ENCODE data around the gene ANKRD30A. TPM values are rescaled to one million over a fixed set of nuclear protein-coding genes. Genes with fewer than 3 reads are reported as not detected.
A peak's percentile ranks its signal among the peaks of the same experiment; 100 is the strongest.
"Not testable (repeated sequence)": the region's sequence is repeated elsewhere in the genome, so short reads cannot be mapped to it uniquely, and the experiment has no call there.

The ANKRD30A gene
- total RNA-seq, 2 donors from 2014 or later, result not detected

DNA sequence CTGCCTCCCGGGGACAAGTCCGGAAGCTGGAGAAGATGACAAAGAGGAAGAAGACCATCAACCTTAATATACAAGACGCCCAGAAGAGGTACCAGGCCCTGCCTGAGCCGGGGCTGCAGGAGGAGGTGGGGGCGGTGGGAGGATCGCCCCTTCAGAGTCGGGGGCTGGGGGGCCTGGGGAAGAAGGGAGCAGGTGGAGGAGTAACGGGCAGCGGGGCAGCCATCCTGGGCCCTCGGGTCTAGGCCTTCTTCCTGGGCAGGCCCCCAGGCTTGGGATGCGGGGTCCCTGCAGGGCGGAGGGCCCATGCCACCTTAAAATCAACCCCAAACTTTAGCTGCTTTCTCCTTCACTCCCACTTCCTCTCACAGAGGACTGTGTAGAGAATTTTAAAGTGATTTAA, 523 bp downstream of the ANKRD30A start:
- no peak for DNase-seq
- no peak overlapping the region for H3K4me3 Mint-ChIP-seq
- Histone ChIP-seq H3K9ac (ENCODE audit: extremely low read depth, low read length, poor library complexity, severe bottlenecking) (no peak overlapping the region), H3K36me3 (ENCODE audit: control insufficient read depth, insufficient read depth, low read length) (no peaks in the 10 kb centered on the region), H3K27ac (ENCODE audit: low read depth, low read length) (no peak overlapping the region), H3K4me1 (ENCODE audit: control insufficient read depth, insufficient read depth, low read length) (no peaks in the 10 kb centered on the region), H3K27me3 (ENCODE audit: control insufficient read depth, insufficient read depth, low read length, poor library complexity, severe bottlenecking) (no peaks in the 10 kb centered on the region), H3K9me3 (ENCODE audit: control insufficient read depth, low read length) (peaks cover 30% of the 10 kb centered on the region), H3K4me3 (ENCODE audit: low read length) (no peak overlapping the region)
- TF ChIP-seq, protein P1, sequence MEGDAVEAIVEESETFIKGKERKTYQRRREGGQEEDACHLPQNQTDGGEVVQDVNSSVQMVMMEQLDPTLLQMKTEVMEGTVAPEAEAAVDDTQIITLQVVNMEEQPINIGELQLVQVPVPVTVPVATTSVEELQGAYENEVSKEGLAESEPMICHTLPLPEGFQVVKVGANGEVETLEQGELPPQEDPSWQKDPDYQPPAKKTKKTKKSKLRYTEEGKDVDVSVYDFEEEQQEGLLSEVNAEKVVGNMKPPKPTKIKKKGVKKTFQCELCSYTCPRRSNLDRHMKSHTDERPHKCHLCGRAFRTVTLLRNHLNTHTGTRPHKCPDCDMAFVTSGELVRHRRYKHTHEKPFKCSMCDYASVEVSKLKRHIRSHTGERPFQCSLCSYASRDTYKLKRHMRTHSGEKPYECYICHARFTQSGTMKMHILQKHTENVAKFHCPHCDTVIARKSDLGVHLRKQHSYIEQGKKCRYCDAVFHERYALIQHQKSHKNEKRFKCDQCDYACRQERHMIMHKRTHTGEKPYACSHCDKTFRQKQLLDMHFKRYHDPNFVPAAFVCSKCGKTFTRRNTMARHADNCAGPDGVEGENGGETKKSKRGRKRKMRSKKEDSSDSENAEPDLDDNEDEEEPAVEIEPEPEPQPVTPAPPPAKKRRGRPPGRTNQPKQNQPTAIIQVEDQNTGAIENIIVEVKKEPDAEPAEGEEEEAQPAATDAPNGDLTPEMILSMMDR (conservative IDR thresholded peaks at IDR 0.05), result no peak
- H3K27me3 Mint-ChIP-seq (ENCODE audit: insufficient read depth), result no peaks in the 10 kb centered on the region
- H3K27ac Mint-ChIP-seq, result no peak overlapping the region
- no peaks in the 10 kb centered on the region for H3K4me1 Mint-ChIP-seq
- H3K9me3 Mint-ChIP-seq, result peaks cover 67% of the 10 kb centered on the region
- no peaks in the 10 kb centered on the region for H3K36me3 Mint-ChIP-seq (ENCODE audit: low read depth)
- WGBS, 2 experiments (ENCODE audit: insufficient coverage in 1 of 2, insufficient read length in 1 of 2), result 88% methylated on average over 12 of the region's 12 CpGs; no CpG with 5 or more reads in 1 of the 2 experiments

DNA sequence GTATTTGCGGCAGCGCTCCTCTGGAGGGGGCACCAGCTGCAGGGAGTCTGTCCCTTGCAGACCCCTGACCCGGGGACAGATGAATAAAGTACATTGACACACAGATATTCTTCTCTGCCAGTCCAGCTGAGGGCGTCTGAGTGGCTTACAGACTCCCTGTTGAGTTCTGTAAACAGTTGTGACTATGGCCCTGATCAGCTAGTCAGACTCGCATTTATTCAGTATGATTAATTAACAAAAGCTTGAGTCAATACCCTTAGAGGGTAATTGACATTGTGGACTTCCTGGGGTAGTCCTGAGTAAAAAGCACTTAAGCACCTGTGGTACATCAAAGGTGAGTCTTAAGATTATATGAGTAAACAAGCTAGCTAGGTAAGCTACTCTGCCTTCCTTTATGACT, 21.0 kb downstream of the ANKRD30A start:
- H3K4me1 ChIP-seq (ENCODE audit: control insufficient read depth, insufficient read depth, low read length), result no peaks in the 10 kb centered on the region
- H3K27me3 ChIP-seq (ENCODE audit: control insufficient read depth, insufficient read depth, low read length, poor library complexity, severe bottlenecking), result no peaks in the 10 kb centered on the region
- WGBS, 2 experiments (ENCODE audit: insufficient coverage in 1 of 2, insufficient read length in 1 of 2), result 33 to 60% methylated on average over 1 to 5 of the region's 5 CpGs
- peaks cover 77% of the 10 kb centered on the region for H3K9me3 Mint-ChIP-seq
- no peak overlapping the region for H3K4me3 Mint-ChIP-seq
- no peak overlapping the region for H3K9ac ChIP-seq (ENCODE audit: extremely low read depth, low read length, poor library complexity, severe bottlenecking)
- H3K27ac ChIP-seq (ENCODE audit: low read depth, low read length), result no peak overlapping the region
- TF ChIP-seq, protein P1 (conservative IDR thresholded peaks at IDR 0.05), result no peak
- H3K27me3 Mint-ChIP-seq (ENCODE audit: insufficient read depth), result no peaks in the 10 kb centered on the region
- DNase-seq, result no peak
- no peaks in the 10 kb centered on the region for H3K4me1 Mint-ChIP-seq
- H3K36me3 Mint-ChIP-seq (ENCODE audit: low read depth), result no peaks in the 10 kb centered on the region
- no peaks in the 10 kb centered on the region for H3K36me3 ChIP-seq (ENCODE audit: control insufficient read depth, insufficient read depth, low read length)
- H3K9me3 ChIP-seq (ENCODE audit: control insufficient read depth, low read length), result peaks cover 83% of the 10 kb centered on the region
- H3K4me3 ChIP-seq (ENCODE audit: low read length), result no peak overlapping the region
- no peak overlapping the region for H3K27ac Mint-ChIP-seq

DNA sequence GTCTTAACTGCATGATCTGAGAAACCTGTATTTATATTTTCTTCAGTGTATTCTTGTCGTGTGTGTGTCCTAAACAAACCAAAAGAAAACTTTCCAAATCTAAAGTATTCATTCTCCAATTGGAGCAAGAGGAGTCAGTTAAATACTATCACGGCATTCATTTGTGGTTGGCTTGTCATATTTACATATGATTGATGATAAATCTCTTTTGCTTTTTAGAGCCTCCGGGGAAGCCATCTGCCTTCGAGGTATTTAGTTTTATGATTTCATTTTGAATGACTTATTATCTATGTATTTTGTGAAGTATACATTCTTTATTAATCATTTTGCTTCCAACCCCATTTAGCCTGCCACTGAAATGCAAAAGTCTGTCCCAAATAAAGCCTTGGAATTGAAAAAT, 37.0 kb downstream of the ANKRD30A start:
- H3K36me3 ChIP-seq (ENCODE audit: control insufficient read depth, insufficient read depth, low read length); H3K27ac Mint-ChIP-seq; H3K27me3 Mint-ChIP-seq (ENCODE audit: insufficient read depth); H3K27ac ChIP-seq (ENCODE audit: low read depth, low read length); H3K4me3 ChIP-seq (ENCODE audit: low read length); H3K4me1 Mint-ChIP-seq; H3K36me3 Mint-ChIP-seq (ENCODE audit: low read depth); H3K27me3 ChIP-seq (ENCODE audit: control insufficient read depth, insufficient read depth, low read length, poor library complexity, severe bottlenecking); DNase-seq; H3K4me3 Mint-ChIP-seq; H3K4me1 ChIP-seq (ENCODE audit: control insufficient read depth, insufficient read depth, low read length); H3K9ac ChIP-seq (ENCODE audit: extremely low read depth, low read length, poor library complexity, severe bottlenecking): not testable (repeated sequence)
- 89 to 100% methylated on average over 1 to 2 of the region's 4 CpGs for WGBS, 2 experiments (ENCODE audit: insufficient coverage in 1 of 2, insufficient read length in 1 of 2)
- peaks cover 53% of the 10 kb centered on the region for H3K9me3 Mint-ChIP-seq
- H3K9me3 ChIP-seq (ENCODE audit: control insufficient read depth, low read length), result peaks cover 30% of the 10 kb centered on the region

DNA sequence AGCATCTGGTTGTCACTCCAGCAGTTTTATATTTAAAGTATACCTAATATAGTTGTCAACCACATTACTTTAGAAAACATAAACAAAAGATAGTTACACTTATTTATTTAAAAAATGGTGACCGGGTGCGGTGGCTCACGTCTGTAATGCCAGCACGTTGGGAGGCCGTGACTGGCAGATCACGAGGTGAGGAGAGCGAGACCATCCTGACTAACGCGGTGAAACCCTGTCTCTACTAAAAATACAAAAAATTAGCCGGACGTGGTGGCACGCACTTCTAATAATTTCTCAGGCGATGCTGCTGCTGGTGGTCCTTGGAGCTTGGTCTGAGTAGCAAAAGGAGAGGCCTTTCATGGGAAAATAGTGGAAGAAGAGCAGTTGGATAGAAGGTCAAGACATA, 46.5 kb downstream of the ANKRD30A start:
- H3K4me3 Mint-ChIP-seq; H3K4me1 ChIP-seq (ENCODE audit: control insufficient read depth, insufficient read depth, low read length); H3K4me3 ChIP-seq (ENCODE audit: low read length); H3K9me3 Mint-ChIP-seq; H3K27ac ChIP-seq (ENCODE audit: low read depth, low read length); H3K36me3 Mint-ChIP-seq (ENCODE audit: low read depth); H3K27me3 Mint-ChIP-seq (ENCODE audit: insufficient read depth); H3K36me3 ChIP-seq (ENCODE audit: control insufficient read depth, insufficient read depth, low read length); H3K9ac ChIP-seq (ENCODE audit: extremely low read depth, low read length, poor library complexity, severe bottlenecking); H3K4me1 Mint-ChIP-seq; DNase-seq; H3K27ac Mint-ChIP-seq; H3K9me3 ChIP-seq (ENCODE audit: control insufficient read depth, low read length); H3K27me3 ChIP-seq (ENCODE audit: control insufficient read depth, insufficient read depth, low read length, poor library complexity, severe bottlenecking): not testable (repeated sequence)
- 88% methylated on average over 9 of the region's 13 CpGs; no CpG with 5 or more reads in 1 of the 2 experiments for WGBS, 2 experiments (ENCODE audit: insufficient coverage in 1 of 2, insufficient read length in 1 of 2)

DNA sequence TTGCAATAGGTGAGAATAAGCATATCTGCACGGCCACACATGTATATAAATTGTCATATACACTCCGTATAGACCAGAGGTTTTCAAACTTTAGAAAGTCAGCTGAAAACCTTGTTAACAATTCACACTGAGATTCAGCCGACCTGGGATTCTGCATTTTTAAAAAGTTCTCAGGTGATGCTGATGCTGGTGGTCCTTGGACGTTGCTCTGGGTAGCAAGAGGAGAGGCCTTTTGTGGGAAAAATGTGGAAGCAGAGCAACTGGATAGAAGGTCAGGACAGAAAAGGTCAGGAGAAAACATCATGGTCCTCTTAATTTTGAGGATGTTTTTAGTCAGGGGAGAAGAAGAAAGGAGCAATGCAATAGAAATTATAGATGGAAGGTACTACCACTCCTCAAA, 52.9 kb downstream of the ANKRD30A start:
- peak overlapping the region; percentile 28 for H3K4me3 ChIP-seq (ENCODE audit: low read length)
- not testable (repeated sequence) for H3K4me3 Mint-ChIP-seq; H3K27me3 ChIP-seq (ENCODE audit: control insufficient read depth, insufficient read depth, low read length, poor library complexity, severe bottlenecking); H3K9me3 ChIP-seq (ENCODE audit: control insufficient read depth, low read length); H3K27ac ChIP-seq (ENCODE audit: low read depth, low read length); H3K36me3 ChIP-seq (ENCODE audit: control insufficient read depth, insufficient read depth, low read length); H3K9me3 Mint-ChIP-seq; H3K9ac ChIP-seq (ENCODE audit: extremely low read depth, low read length, poor library complexity, severe bottlenecking); H3K27me3 Mint-ChIP-seq (ENCODE audit: insufficient read depth); H3K27ac Mint-ChIP-seq; H3K4me1 ChIP-seq (ENCODE audit: control insufficient read depth, insufficient read depth, low read length); H3K36me3 Mint-ChIP-seq (ENCODE audit: low read depth); DNase-seq; H3K4me1 Mint-ChIP-seq
- 56 to 71% methylated on average over 3 to 4 of the region's 4 CpGs for WGBS, 2 experiments (ENCODE audit: insufficient coverage in 1 of 2, insufficient read length in 1 of 2)

DNA sequence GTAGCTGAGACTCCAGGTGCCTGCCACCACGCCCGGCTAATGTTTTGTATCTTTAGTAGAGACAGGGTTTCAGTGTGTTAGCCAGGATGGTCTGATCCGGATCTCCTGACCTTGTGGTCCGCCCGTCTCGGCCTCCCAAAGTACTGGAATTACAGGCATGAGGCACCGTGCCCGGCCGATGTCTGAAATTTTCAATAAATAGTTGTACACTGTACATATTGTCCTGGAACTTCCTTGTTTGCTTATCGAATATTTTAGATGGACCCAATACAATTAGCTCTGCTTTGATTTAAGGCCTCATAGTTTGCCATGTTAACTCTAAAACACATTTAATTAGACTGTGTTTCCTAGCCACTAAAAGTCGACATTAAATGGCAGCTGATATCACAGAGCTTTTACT, 57.3 kb downstream of the ANKRD30A start:
- H3K27me3 ChIP-seq (ENCODE audit: control insufficient read depth, insufficient read depth, low read length, poor library complexity, severe bottlenecking); H3K36me3 Mint-ChIP-seq (ENCODE audit: low read depth); H3K4me3 Mint-ChIP-seq; H3K9me3 ChIP-seq (ENCODE audit: control insufficient read depth, low read length); H3K9ac ChIP-seq (ENCODE audit: extremely low read depth, low read length, poor library complexity, severe bottlenecking); H3K27me3 Mint-ChIP-seq (ENCODE audit: insufficient read depth); H3K27ac Mint-ChIP-seq; H3K4me1 Mint-ChIP-seq; H3K4me3 ChIP-seq (ENCODE audit: low read length); H3K4me1 ChIP-seq (ENCODE audit: control insufficient read depth, insufficient read depth, low read length); H3K36me3 ChIP-seq (ENCODE audit: control insufficient read depth, insufficient read depth, low read length); DNase-seq; H3K9me3 Mint-ChIP-seq; H3K27ac ChIP-seq (ENCODE audit: low read depth, low read length): not testable (repeated sequence)
- WGBS, 2 experiments (ENCODE audit: insufficient coverage in 1 of 2, insufficient read length in 1 of 2), result 97% methylated on average over 3 of the region's 11 CpGs; no CpG with 5 or more reads in 1 of the 2 experiments
